GM18868 (cell line): Measurements from ENCODE around the gene MLIP.
"Not testable (repeated sequence)": the region's sequence is repeated elsewhere in the genome, so short reads cannot be mapped to it uniquely, and the experiment has no call there.

Experiments used
- ATAC-seq: cut with Tn5 transposase; IDR thresholded peaks from one replicate; pipeline ENCODE4 v1.9.1; 2021; ENCODE audit warnings: mild to moderate bottlenecking, moderate library complexity; ENCODE audit not compliant: unreplicated experiment

The MLIP gene

GRCh38 chr6:54111341-54112045 is at the start of gene MLIP:
MLIP (plus strand) TSS chr6:54111443; CDS start chr6:54111480, 37 bp downstream.
- ATAC-seq: no peak

GRCh38 chr6:54063228-54063539 is 48.1 kb upstream of the MLIP start:
- ATAC-seq: no peak

GRCh38 chr6:54068694-54069093 is 42.5 kb upstream of the MLIP start:
- ATAC-seq: no peak

GRCh38 chr6:54070025-54070424 is 41.2 kb upstream of the MLIP start:
- no peak for ATAC-seq

- no peak for ATAC-seq
Observed at GRCh38 chr6:54071821-54072340, 39.4 kb upstream of the MLIP start.

- no peak for ATAC-seq
Observed at GRCh38 chr6:54072635-54073313, 38.5 kb upstream of the MLIP start.

GRCh38 chr6:54073487-54073886 is 37.8 kb upstream of the MLIP start:
- ATAC-seq: no peak

GRCh38 chr6:54074109-54074508 is 37.1 kb upstream of the MLIP start:
- no peak for ATAC-seq

GRCh38 chr6:54074578-54075195 is 36.6 kb upstream of the MLIP start:
- no peak for ATAC-seq

- ATAC-seq: no peak
Observed at GRCh38 chr6:54076159-54076789, 35.0 kb upstream of the MLIP start.

GRCh38 chr6:54081499-54081898 is 29.7 kb upstream of the MLIP start:
- ATAC-seq: not testable (repeated sequence)

- ATAC-seq: no peak
Observed at GRCh38 chr6:54083287-54083686, 28.0 kb upstream of the MLIP start.

GRCh38 chr6:54084231-54084630 is 27.0 kb upstream of the MLIP start:
- ATAC-seq: no peak

- no peak for ATAC-seq
Observed at GRCh38 chr6:54085047-54085446, 26.2 kb upstream of the MLIP start.

- no peak for ATAC-seq
Observed at GRCh38 chr6:54085541-54085940, 25.7 kb upstream of the MLIP start.

GRCh38 chr6:54086439-54086838 is 24.8 kb upstream of the MLIP start:
- no peak for ATAC-seq

GRCh38 chr6:54087721-54088120 is 23.5 kb upstream of the MLIP start:
- ATAC-seq: no peak

- no peak for ATAC-seq
Observed at GRCh38 chr6:54093326-54093948, 17.8 kb upstream of the MLIP start.

GRCh38 chr6:54094293-54094692 is 16.9 kb upstream of the MLIP start:
- ATAC-seq: no peak

- no peak for ATAC-seq
Observed at GRCh38 chr6:54094786-54095185, 16.5 kb upstream of the MLIP start.

- no peak for ATAC-seq
Observed at GRCh38 chr6:54095723-54096122, 15.5 kb upstream of the MLIP start.
